Heart left ventricle (tissue), 13 donors: ENCODE measurements around the gene FPR2.

Experiments
- CTCF ChIP-seq, 12 donors: fragments of 200-600 bp; sonication (generic) in 4 of 12; IDR thresholded peaks; one replicate each; pipeline versions ENCODE4 v1.5.0 to v1.8.0; 2018 to 2022; ENCODE audit warnings: antibody characterized with exemption in 12 of 12, mild to moderate bottlenecking in 5 of 12
- POLR2A ChIP-seq, 2 donors: fragments of 450-650 bp; IDR thresholded peaks; one replicate each; pipeline ENCODE4 v1.6.1; 2017; ENCODE audit warnings: antibody characterized with exemption in 2 of 2, mild to moderate bottlenecking in 2 of 2, moderate library complexity in 2 of 2
- donor health status: ischemic (EF 13 %, LVEDD 7.1; RV severe dilation, severe dysfunction).
- donor health status: DM: no; HTN: yes; CAD: no.
- donor health status: DM: no; HTN: no; CAD: no.
- donor health status: ischemic (EF 25% LVEDD 6.9; RV normal size, moderate dysfunction).
- donor health status: ischemic (EF 25% LVEDD 5.7; RV mildly dilated, moderate dysfunction).
- donor health status: ischemic (EF 35%, LVEDD 5.7; RV mildly dilated, moderate dysfunction).
- donor health status: nonischemic (EF 11% LVEDD 7.7; RV severe dilation, severe dysfunction).
- donor health status: DM: yes; HTN: yes; CAD: no.
- donor health status: PGD.
- donor health status: ischemic (EF 29% LVEDD 5.4; RV normal size, mild dysfunction).
- donor health status: nonischemic (EF 23%, LVEDD 6.1; RV moderate dilation, normal function).

DNA sequence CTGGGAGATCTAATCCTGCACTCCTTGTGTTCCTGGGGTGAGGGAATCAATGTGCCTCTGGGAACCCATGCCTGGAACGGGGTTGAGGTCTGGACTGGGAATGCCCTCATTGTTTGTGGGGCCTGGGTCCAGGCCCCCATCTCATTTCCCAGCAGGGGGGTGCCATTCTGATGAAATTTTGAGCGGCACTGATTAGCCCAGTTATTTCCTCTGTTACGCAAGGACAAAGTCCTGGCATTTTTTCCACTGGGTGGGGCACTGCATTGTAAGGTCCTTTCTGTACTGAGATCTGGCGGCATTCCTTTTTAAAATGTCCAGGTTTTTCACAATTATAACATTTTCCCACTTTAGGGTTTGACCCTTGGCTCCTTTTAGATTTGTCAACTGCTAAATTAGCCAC, 48.8 kb downstream of the FPR2 start:
- no peak for TF ChIP-seq POLR2A (IDR thresholded peaks at IDR 0.05)
- TF ChIP-seq CTCF (IDR thresholded peaks at IDR 0.05), result no peak
